HG03432 (cell line): Measurements from ENCODE around the gene C16orf95.
"Not testable (repeated sequence)": the region's sequence is repeated elsewhere in the genome, so short reads cannot be mapped to it uniquely, and the experiment has no call there.

ENCODE experiments used
- ATAC-seq: cut with Tn5 transposase; IDR thresholded peaks from one replicate; pipeline ENCODE4 v1.9.1; 2021; ENCODE audit warnings: mild to moderate bottlenecking, moderate library complexity; ENCODE audit not compliant: unreplicated experiment

C16orf95 gene

DNA sequence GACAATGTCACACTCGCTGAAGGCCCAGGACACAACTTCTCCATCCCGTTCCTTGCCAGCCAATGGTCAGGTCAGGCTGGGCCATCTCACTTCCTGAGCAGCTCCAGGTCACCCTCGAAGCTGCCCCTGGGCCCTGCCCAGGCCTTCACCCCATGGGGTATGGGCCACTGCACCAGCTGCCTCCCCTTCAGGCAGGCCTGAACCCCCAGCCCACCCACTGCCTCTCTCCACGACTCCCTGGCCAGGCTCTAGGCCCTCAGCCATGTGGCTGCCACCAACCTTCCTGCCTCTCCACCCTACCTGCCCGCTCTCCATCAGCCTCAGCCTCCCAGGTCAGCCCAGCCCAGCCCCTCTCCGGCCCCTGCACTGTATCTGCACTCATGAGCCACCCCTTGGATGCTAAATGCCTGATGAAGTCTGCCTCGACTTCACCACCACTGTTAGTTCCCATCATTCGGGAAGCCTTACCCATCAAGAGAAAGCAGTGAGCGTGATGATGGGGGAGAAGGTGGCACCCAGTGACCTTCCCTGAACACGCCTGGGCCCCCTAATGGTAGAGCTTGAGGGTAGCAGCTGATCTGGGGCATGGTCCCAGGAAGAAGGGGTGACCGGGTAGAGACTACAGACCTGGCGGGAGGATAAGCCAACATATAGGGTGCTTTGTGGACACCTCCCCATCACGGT lies 30.9 kb upstream of the C16orf95 start:
- no peak for ATAC-seq

DNA sequence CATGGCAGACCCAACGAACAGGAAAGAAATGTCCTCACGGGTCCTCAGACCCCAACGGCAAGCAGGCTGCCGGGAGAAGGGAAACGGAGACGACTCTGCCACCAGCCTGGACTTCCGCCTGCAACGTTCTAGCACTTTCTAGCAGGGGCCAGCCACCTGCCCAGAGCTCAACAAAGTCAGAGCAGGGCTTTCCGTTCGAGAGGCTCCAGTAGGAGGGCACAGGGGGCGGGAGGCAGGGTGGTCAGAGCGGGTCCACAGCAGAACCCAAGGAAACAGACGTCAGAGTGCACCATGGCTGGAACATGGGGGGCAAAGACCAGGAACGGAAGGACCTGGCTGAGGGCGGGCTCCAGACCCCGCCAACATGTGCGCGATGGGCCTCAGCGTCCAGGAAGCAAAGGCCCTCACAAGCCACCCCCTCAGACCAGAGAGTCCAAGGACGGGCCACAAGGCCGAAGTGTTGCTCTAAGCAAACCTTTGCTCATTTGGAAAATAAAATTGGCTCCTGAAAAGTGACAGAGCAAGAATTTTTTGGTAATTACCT lies 29.4 kb upstream of the C16orf95 start:
- no peak for ATAC-seq

DNA sequence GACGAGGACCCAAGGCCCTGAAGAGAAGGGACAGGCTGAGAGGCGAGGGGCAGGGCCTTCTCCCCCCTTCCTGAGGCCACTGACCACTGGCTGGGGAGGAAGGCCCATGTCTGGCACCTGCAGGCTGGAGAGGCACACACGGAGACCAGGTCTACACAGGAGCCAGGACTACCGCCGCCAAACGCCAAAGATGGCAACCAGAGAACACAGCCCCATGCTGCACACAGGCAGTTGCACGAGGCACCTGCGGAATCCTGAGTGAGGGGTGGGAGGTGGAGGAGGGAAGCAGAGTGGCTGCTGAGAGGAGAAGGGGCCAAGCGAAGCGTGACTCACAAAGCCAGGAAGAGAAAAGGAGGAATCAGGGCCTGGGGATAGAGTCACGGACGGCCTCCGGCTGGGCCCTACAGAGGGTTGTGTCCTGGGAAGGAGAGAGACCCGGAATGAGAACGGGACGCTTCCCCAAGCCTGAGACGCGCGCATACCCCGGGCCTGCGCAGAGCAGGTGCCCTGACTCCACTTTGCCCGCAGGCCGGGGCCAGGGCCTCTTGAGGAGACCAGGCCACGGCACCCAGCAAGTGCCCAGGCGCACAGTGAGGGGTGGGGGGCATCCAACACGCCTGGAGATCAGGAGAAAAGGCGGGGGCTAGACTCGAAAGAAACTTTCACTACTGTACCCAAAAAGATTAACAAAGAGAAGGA lies 28.7 kb upstream of the C16orf95 start:
- no peak for ATAC-seq

DNA sequence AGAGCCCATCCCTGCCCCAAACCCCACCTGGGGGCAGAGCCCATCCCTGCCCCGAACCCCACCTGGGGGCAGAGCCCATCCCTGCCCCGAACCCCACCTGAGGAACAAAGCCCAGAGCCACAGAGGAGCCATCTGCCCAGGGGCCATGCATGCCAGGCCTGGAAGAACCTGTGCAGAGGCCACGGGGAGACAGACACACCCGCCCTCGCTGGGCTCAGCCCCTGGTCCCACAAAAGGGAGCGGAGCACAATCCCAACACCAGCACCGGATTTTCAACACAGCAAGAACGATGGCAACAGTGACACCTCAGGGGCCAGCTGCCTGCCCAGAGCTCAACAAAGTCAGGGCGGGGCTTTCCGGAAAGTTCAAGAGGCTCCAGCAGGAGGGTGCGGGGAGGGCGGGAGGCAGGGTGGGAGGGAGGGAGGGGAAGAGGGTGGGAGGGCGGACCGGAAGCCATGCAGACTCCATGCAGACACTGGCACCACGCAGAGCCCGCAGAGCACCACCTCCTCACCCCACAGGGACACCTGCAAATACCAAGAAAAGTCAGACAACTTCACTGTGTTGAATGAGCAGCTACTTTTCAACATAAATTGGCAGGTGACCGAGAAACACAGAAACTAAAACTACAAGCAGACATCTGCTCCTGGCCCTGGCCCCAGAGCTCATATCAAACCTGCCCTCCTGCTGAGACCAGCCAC lies 27.9 kb upstream of the C16orf95 start:
- no peak for ATAC-seq

DNA sequence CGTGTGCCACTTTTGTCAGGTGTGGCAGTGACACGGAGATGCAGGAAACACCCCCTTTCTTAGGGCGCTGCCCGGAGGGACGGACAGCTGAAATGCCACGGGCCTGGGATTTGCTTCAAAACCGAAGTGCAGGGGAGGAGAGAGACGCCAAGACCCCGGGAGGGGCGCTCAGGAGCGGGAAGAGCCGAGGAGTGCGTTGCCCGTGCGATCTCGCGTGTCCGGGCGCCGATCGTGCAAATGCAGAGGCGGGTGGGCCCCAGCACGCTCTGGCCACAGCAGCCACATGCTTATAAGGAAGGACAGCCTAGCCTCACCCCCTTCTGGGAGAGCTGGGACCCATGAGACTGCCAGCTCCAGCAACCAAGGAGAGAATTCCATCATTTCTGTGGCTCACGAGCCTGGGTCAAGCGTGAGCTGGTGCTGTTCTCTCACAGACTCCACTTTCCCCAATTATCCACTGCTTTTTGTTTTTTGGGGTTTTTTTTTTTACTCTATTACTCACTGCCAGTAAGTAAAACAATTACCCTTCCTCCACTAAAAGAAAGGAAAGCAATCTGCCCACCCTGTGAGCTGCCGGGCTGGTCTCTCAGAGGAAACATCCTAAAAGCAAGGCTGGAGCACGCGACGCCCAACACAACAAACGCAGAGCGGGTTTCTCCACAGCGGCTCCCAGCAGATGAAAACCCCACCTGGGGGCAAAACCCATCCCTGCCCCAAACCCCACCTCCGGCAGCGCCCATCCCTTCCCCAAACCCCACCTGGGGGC lies 27.2 kb upstream of the C16orf95 start:
- ATAC-seq, result no peak

DNA sequence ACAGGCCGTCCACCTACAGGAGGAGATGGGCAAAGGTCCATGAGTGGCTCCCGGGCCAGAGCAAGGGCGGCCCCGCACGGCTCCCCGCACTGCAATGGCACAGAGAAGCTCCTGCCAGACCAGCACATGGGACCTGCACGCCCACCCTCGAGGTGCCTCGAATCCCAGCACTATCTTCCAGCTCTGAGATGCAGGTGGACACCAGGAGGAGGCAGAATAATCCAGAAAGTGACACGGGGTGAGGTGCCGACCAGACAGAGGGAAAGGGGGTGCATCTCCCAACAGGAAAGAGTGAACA lies 26.5 kb upstream of the C16orf95 start:
- no peak for ATAC-seq

DNA sequence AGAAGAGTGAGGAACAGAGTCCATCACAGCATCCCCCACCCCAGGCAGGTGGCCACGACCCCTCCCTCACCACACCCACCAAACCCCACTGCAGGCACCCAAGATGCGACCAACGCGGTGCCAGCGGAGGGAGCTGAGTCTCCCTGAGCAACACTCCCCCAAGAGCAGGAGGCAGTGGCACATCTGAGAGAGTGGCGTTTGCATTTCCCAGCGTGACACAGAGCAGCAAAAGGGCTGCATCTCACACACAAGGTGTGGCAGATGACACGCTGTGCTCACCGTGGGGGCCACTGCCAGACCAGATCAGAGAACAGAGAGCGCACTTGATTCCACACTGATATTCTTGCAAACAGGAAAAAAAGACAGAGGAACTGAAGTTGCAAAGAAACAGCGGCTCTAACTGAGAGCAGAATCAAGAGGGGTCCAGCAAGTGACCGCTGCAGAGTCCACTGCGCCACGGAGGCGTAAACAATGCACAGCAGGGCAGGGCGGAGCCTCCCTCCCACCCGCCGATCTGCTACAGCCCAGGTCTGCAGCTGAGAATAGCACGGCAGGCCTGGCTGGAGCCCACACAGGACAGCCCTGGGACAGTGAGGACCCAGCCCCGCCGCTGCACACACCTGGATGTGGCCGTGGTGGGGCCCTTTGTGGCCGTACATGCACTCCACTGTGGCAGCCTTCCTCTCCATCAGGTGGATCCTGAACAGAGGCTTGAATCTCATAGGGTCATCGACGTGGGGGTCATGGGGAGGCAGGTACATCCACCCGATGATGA lies 26.0 kb upstream of the C16orf95 start:
- no peak for ATAC-seq

DNA sequence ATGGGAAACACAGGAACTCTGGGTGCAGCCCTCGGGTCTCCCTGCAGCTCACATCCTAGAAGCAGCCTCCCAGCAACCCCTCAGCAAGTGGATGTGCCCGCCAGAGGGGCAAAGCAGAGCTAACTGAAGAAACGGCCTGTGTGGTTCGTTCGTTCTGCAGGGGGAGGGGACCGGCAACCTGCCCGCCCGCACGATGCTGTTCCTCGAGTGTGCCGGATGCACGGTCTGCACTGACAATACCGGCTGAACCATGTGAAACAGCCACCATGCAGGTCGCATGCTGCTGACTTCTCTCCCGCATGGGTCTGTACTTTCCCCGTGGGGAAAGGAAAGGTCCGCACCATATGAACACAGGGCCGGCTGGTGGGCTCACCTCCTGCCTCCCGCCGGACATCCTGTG lies 25.3 kb upstream of the C16orf95 start:
- ATAC-seq, result no peak

DNA sequence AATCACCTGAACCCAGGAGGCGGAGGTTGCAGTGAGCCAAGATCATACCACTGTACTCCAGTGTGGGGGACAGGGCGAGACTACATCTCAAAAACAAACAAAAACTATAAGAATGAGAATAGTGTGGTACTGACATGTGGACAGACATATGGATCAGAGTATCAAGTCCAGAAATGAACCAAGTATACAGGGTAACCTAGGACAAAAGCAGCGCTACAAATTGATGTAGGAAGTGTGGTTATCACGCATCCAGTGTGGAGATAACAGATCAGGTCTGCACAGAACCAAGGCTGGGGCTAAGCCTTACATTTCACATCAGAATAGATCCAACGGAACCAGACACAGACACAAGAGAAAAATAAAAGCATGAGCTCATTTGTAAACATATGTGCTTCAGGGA lies 23.0 kb upstream of the C16orf95 start:
- ATAC-seq, result no peak

DNA sequence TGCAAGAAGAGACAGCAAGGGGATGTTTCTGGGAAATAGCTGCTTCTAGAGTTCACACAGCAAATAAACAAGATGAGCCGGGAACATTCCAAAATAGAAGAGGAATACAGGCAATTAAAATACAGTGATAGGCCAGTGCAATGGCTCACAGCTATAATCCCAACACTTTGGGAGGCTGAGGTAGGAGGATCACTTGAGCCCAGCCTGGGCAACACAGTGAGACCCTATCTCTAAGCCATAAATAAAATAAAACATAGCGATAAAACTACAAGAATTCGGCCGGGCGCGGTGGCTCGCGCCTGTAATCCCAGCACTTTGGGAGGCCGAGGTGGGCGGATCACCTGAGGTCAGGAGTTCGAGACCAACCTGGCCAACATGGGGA lies 22.5 kb upstream of the C16orf95 start:
- not testable (repeated sequence) for ATAC-seq

DNA sequence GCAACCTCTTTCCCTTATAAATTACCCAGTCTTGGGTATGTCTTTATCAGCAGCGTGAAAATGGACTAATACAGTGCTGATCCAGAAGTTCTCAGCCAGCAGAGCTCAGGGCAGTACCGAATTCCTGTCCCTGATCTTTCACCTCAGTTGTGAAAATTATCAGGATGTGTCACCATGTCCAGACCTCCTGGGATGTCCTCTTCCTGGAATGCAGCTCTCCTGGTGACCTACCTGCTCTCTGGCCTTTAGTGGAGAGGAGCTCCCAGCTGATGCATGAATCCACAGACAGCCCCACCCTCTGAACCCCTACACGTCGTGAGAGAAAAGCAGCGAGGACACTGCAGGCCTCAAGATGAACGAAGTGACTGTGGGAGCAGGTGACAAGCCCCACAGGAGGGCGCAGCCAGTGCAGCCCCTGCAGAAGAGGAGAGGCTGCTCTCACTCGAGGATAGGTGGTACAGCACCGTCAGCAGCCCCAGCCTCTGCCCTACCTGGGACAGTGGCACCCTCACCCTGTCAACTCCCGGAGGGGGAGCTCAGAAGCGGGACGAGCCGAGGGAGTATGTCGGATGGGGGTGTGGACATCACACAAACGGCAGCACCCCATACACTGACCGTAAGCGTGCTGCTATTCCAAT lies 22.0 kb upstream of the C16orf95 start:
- ATAC-seq, result no peak

DNA sequence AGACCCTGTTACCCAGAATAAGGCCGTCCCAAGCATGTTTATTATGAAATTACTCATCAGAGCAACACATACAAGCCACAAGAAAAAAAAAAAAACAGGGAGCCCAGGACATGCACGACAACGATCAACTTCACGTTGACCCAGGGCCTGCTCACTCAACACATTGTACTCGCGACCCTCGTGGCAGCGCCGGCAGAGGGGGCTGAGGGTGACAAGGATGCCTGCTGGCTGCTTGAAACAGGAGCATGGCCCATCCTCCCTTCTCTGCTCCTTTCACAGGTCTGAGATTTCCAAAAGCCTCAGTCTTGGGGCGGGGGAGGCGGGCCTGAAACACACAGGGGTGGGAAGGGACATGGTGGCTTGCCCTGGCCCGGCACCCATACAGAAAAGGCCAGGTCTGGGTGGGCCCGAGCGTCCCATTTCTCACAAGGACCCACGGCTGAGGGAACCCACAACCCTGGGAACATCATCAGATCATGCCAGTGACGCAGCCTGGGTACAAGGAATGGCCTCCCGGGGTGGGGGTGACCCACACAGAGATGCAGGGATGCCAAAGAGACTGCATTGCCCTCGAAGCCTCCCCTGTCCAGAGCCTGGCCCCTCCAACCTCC lies 21.1 kb upstream of the C16orf95 start:
- no peak for ATAC-seq

DNA sequence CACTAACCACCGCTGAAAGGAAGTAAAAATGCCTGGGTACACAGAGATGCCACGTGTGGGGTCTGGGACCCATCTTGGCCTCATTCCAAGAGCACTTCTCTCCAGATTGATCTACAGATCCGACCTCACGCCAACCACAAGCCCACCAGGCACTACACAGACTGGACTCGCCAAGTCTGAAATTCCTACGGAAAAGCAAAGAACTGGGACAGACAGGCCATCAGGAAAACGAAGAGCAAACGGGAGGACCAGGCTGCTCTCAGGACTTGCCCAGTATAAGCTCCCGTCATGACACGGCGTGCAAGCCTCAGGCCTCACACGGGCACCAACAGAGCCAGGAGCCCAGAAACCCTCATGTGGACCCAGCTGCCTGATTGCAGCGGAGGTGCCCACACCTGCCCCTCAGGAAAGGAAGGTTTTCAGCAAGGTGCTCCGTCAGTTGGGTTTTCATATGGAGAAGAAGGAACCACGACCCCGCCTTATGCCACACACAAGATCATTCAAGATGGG lies 20.1 kb upstream of the C16orf95 start:
- ATAC-seq, result no peak

DNA sequence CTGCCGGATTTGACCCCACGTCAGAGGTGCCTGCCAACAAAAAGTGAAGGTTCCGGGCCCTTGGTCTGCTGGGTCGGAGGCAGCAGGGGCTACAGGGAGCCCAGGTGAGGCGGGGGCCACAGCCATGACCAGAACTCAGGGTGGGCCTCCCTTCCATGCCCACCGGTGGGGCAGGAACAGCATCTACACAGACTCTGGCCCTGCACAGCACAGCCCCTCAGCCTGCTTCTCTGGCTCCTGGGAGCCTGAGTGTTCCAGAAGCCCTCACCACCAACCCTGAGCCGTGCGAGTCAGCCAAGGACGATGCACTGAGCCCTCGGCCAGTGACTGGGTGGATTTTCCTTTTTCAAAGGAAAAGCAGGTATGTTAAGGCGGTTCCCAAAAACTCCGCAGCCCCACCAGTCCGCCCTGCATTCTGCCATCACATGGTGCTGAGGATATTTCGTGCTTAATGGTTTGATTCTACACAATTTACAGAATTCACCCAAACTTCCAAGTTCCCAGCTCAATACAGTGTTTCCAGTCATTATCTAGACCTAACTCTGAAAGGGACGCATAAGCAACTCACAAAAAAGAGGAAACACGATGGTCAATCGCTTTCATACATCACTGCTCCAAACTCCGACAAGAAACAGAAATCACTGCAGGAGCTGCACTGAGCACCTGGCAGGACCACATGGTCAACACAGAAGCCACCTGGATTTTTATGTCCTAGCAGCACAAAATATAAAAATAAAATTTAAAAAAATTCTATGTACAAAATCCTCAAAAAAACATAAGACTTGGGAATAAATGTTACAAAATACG lies 19.4 kb upstream of the C16orf95 start:
- no peak for ATAC-seq

DNA sequence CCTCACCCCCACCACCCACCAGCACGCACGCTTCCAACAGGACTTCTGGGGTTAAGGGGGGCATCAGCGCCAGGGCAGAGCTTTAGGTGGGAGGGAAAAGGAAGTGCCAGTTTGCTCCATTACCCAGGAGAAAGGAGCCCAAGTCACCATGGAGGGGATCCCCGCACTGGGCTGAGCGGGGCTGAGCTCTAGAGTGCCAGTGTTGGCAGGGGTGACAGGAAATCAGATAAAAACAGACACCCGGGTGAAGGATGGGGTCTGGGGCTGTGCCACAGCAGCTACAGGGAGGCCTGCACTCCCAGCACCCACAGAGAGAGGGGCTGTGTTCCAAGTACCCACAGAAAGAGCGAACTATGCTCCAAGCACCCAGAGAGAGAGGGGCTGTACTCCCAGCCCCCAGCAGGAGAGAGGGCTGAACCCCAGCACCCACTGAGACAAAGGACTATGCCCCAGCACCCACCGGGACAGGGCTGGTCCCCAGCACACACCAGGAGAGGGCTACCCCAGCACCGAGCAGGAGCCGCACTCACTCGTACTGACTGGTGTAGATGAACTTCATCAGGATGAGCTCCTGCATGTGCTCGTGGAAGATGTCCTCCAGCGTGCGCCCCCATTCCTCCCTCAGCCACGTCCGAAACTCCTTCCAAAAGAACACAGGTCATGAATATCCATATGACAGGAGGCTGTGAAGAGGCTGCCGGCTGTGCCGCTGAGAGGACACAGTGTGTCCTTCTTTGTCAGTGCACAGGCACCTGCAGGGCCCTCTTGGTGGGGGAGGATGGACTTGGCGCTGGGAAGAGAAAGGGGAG lies 18.6 kb upstream of the C16orf95 start:
- ATAC-seq, result no peak

DNA sequence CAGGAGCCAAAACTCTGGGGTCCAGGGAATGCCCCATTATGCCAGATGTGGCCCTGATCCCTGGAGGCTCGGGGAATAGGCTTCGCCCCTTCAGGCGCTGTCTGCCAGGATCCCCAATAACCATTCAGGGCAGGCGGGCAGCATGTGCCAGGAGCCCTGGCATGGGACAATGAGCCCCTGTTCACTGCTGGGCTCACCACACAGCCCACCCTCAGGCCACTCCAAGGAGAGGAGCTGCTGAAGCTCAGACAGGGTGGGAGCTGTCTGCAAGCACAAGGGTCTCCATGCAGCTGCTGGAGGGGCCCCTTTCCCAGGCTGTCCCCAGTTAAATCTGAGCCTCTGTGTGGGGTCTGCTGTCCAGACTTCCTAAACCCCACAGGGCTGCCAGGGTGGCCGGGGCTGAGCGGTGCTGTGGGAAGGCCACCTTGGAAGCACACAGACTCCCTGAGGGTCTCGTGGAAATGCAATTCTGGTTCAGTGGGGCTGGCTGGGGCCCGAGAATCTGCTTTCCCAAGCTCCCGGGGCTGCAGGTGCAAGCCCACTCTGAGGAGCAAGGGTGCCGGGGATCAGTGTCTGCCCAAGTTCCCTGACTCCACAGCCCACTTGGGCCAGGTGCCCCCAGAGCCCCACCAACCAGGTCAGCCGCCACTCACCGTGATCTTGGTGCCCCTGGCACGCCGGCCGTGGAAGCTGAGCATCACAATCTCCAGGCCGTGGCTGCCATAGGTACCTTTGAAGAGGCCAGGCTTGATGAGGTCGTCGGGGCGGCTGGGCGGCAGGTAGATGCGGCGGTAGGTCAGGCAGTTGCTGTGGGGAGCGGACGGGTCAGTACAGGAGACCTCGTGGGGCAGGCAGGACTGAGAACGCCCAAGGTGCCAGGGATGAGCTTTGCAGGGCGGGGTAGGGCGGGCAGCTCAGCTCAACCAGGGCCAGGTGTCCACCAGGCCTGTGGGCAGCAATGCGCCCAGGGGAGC lies 17.7 kb upstream of the C16orf95 start:
- no peak for ATAC-seq
